Measurements from ENCODE around the gene UTP14C.

GRCh38 chr13:52009946-52010345, 14.5 kb upstream of the UTP14C start:
- no peak for TF ChIP-seq CTCF (IDR thresholded peaks at IDR 0.05)
- no peak for TF ChIP-seq POLR2A (IDR thresholded peaks at IDR 0.05)

Measured in body of pancreas (tissue), 4 donors.